NCI-H748 (cell line): ENCODE results near the gene NUDT4.

ENCODE experiments used
- DNase-seq: peaks from one replicate; lab custom pipeline; 2025; ENCODE audit not compliant: unreplicated experiment; lab: John Stamatoyannopoulos, UW

Gene NUDT4

DNA sequence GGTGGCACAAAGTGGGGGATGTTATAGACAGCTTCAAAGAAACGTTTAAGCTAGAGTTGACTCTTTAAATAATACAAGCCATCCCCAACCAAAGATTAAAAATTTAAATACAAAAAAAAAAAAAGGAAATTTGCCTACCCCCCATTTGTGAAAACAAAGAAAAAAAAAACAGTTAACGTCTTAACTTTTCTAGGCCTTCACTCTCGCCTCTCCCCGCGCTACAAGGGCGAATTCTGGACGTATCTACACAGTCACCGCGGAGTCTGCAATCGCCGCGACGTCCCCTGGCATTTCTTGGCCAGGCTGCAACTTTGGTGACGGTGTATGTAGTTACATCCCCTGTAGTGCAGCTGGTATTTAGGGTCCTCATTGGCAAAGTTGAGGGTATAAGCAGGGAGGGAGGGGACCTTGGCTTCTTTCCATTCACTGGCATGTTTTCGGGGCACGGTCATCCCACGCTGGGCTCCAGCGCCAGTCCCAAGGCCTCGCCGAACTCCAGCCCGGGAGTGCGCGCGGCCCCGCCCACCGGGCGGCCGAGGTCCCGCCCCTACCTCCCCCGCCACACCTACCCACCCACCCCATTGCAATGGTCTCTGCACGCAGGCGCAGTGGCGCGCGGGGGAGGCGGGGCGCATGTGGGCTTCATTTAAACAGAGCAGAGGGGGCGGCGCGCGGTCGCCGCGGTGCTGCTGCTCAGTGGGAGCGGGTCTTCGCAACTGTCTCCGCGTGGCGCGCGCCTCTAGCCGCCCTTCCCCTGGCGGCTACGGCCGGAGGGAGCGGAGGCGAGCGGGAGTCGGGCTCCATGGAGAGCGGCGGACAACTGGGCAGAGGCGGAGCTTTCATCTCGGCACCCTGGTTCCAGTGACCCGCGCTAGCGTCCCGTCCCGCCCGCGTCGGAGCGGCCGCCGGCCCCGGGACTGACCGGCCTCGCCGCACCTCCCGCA lies at the start of gene NUDT4:
Gene NUDT4, plus strand, starts transcription at position 674 of the 944 bp plus-strand sequence. CDS start 398 bp downstream, outside the sequence.
- peak; percentile 96 for DNase-seq

DNA sequence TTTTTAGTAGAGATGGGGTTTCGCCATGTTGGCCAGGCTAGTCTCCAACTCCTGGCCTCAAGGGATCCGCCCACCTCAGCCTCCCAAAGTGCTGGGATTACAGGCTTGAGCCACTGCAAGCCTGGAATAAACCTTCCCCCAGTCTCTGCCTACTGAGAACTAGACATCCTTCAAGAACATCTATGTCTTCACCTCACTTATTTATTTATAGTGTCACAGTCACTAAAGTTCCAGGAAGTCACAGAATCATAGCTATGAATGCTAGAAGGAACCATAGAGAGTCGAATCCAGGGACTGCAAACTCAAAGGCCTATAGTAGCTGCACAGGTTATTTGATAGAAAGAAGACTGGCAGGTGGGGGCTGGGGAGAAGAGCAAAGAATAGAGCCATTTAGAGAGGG lies 44.7 kb upstream of the NUDT4 start:
- no peak for DNase-seq

DNA sequence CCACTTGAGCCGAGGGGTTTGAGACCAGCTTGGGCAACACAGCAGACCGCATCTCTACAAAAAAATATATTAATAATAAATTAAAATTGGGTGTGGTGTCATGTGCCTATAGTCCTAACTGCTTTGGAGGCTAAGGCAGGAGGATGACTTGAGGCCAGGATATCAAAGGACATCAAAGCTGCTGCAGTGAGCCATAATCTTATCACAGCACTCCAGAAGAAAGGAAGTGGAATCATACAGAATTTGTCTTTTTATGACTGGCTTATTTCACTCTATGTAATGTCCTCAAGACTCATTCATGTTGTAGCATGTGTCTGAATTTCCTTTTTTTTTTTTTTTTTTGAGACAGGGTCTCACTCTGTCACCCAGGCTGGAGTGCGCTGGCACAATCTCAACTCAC lies 43.9 kb upstream of the NUDT4 start:
- DNase-seq, result no peak

DNA sequence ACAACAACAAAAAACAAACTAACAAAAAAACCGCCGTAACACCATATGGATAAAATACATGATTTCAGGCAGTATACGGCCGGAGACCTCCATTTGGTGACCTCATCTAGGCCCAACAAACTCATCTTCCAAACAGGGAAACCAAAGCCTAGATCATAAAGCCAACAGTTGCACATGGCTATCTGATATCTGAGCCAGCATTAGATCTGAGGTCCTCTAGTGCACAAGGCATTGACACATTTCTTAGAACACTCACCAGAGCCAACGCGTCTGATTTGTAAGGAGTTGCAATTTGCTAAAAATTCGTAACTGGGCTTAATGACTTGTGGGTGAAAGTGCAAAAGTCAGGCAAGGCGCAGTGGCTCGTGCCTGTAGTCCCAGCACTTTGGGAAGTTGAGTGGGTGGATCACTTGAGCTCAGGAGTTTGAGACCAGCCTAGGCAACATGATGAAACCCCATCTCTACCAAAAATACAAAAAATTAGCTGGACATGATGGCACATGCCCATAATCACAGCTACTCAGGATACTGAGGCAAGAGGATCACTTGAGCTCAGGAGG lies 42.0 kb upstream of the NUDT4 start:
- DNase-seq, result no peak

DNA sequence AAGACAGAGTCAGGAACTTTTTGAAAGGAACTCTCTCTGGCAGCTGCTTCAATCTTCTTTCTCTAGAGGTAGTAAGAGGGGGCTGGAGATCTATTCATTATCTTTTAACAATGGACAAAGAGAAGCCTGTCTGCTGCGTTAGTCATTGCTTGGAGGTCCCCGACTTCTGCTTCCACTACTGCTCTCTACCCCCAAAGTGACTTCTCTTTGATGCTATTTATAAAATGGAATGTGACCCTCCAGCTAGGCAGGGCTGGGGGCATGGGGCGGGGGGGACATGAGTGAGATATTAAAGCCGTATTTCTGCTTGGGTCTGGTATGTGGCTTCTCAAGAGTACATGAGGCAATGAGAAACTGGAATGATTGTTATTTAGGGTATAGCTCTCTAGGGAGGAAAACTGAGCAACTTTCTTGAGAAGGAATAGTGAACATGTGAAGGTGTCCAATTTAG lies 41.4 kb upstream of the NUDT4 start:
- no peak for DNase-seq

DNA sequence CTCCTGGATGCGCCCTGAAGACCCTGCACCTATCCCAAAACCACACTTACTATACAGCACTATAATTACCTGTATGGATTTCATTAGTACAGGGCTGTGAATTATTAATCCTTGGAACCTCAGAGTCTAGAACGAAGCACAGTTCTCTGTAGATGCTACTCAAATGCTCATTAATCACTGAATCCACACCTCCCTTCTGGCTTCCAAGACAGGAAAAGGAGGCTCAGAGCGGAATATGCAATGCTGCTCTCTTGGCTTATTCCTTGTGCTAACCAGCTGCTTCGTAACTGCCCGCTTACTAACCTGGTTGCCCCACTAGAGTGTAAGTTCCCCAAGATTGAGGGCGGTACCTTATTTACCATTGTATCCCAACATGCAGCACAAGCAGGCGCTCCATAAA lies 39.1 kb upstream of the NUDT4 start:
- no peak for DNase-seq

DNA sequence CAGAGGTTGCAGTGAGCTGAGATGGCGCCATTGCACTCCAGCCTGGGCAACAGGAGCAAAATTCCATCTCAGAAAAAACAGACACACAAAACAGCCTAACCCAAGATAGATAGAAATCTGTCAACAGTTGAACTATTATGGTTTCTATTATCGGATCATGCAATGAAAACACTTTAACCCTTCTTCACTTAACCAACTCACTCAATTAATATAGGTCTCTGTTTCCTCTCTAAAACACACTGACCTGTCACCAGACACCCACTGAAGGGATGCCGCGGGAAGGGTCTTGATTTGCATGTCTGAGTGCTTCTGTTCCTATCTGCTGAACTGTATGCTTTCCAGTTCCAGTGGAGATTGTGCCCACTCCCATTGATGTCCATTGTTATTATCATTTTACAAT lies 38.0 kb upstream of the NUDT4 start:
- DNase-seq, result no peak

DNA sequence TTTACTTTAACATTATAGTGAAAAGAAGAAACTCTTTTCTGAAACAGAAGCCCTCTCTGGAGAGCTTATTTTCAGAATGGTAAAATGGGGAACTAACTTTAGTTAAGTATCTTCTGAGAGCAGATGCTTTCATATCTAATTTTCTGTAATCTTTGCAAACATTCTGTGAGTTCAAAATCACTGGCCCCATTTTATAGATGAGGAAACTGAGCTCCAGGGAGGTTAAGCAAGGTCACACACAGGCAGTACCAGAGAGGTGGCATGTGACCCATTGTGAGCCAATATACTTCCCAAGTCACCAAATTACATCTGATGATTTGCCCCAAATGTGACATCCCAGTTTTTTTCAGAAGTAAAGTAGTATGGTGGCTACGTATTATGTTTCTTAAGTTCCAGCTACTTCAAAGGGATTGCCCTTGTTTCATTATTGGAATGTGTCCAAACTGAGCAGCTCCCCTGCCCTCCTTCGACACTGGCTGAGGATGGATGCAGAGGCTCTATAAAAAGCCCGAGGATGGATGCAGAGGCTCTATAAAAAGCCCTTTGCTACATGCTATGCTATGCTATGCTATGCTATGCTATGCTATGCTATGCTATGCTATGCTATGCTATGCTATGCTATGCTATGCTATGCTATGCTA lies 36.2 kb upstream of the NUDT4 start:
- no peak for DNase-seq

DNA sequence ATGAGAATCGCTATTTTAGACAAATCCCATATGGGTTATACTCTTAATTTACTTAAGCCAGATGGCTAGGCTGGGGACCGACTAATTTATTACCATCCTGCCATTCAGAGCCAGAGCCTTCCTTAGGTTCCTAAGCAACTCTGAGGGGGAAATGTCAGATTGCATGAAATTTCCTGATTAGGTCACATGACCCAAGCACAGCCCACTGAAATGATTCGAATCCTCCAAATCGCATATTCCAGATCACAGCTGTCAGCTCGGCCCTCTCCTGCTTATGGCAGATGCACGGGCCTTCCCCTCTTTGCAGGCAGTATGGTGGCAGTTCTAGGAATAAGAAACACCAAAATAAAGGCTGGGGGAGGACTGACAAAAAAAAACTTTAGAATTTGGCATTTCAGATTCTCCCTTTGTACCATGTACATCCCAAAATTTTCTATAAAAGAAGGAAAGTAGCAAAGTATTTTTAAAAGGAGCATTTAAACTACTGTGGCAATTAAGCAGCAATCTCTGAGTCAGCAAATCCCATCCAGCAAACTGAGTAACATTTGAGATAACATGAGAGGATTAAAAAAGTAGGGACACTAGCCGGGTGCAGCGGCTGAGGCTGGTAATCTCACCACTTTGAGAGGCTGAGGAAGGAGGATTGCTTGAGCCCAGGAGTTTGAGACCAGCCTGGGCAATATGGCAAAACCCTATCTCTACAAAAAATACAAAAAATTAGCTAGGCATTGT lies 30.5 kb upstream of the NUDT4 start:
- no peak for DNase-seq

DNA sequence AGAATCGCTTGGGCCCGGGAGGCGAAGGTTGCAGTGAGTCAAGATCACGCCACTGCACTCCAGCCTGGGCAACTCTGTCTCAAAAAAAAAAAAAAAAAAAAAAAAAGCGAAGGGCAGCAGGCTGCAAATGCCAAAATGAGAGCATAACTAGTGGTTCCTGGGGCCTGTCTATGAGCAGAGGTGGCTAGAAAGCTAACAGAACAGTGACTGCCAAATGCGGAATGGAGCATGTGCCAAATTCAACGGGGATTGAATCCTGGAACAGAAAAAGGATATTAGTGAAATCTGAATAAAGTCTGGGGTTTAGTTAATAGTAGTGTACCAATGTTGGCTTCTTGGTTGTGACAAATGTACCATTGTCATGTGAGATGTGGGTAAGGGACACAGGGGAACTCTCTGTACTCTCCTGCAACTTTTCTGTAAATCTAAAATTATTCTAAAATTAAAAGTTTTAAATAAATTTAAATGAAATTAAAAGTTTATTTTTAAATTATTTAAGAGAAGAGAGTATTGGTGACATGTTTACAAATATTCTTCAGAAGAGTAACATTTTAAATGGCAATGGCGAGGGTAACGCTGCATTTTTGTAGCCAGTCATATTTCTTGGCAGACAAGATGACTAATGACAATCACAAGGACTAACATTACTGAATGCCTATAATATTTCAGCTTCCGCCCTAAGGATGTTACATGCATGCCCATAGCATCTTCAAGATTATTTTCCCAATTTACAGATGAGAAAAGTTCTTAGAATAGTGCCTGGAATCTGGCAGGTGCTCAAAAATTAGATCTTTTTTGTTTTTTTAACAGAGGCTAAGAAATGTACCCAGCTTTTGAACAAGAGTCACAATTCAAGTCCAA lies 28.9 kb upstream of the NUDT4 start:
- no peak for DNase-seq

DNA sequence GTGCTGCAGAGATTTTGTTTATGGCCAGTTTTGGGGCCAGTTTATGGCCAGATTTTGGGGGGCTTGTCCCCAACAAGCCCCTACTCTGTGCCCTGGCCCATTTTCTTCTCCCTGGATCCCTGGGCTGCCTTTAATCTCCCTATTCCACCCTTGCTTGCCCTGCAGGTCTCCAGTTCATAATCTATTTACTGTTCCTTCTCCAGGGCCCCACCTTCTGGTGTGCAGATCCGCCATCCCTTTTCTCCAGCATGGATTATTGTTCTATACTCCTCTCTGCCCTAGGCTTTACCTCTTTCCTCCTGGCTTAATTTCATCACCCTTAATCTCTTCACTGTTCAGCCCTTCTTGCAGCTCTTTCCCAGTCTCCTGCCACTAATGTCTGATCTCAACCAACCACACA lies 26.0 kb upstream of the NUDT4 start:
- DNase-seq, result no peak

DNA sequence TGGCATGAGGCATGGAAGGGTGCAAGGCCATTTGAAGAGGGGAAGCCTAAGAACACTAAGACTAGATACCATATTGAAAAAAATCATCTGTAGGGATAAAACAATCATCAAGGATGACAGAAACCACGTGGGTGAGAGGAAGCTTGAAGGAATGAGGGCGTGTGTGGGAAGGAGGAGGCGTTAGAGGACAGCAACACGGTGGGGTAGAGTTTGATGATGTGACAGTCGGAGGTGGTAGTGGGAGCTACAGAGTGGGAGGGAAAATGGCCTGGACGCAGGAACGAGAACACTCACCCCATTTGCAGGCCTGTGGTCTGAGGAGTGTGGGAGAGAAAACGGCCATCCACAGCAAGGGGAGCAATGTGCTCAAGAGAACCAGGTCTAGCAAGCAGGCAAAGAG lies 25.4 kb upstream of the NUDT4 start:
- DNase-seq, result no peak

DNA sequence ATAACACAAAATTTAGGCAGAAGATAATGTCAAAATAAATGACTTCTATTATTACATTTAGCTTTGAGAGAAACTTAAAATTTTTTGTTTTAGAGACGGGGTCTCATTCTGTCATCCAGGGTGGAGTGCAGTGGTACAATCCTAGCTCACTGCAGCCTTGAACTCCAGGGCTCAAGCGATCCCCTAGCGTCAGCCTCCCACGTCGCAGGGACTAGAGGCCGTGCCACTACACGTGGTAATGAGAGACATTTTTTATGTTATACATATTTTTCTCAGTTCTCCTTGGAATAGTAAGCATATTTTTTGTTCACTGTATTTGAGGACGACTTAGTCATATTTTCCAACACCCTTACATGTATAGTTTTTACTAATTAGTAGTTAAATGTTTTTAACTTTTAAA lies 21.5 kb upstream of the NUDT4 start:
- no peak for DNase-seq

DNA sequence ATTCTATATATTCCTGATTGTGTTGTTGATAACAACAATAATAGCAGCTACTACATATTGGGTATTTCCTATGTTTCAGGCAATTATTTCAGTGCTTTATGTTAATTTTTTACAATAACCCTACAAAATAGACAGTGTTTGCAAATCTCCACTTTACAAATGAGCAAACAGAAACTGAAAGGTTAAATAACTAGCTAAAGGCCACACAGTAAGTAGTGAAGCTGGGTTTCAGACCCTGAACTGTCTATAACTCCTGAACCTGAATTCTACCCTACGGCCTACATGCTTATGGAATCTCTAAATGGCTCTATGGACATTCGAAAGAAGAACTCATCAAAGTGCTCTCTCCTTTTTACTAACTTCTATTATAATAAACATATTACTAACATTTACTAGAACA lies 19.7 kb upstream of the NUDT4 start:
- DNase-seq, result no peak

DNA sequence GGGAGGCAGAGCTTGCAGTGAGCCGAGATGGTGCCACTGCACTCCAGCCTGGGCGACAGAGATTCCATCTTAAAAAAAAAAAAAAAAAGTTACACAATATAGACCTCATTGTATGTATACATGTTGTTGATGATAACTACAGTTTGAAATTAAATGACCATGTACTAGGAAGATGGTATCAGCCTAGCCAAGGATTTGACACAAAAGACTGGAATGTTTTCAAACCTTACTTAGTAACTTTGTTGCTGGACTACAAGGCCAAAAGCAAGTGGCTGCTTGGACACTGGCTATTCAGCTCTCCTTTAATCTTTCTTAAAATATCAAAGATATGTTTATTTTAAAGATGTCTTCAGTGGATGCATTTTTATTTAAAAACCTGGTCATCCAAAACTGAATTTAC lies 18.9 kb upstream of the NUDT4 start:
- no peak for DNase-seq

DNA sequence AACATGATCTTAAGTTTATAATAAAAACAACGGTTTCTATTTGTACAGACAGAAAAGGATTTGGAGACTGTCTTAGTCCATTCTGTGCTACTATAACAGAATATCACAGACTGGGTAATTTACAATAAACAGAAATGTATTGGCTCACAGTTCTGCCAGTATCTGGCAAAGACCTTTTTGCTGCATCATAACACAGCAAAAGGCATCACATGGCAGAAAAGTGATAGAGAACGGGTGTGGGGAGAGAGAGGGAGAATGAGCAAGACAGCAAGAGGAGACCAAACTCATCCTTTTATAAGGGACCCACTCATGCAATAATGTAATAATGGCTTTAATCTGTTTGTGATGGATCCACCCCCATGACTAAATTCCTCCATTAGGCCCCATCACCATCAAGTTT lies 17.0 kb upstream of the NUDT4 start:
- DNase-seq, result no peak

DNA sequence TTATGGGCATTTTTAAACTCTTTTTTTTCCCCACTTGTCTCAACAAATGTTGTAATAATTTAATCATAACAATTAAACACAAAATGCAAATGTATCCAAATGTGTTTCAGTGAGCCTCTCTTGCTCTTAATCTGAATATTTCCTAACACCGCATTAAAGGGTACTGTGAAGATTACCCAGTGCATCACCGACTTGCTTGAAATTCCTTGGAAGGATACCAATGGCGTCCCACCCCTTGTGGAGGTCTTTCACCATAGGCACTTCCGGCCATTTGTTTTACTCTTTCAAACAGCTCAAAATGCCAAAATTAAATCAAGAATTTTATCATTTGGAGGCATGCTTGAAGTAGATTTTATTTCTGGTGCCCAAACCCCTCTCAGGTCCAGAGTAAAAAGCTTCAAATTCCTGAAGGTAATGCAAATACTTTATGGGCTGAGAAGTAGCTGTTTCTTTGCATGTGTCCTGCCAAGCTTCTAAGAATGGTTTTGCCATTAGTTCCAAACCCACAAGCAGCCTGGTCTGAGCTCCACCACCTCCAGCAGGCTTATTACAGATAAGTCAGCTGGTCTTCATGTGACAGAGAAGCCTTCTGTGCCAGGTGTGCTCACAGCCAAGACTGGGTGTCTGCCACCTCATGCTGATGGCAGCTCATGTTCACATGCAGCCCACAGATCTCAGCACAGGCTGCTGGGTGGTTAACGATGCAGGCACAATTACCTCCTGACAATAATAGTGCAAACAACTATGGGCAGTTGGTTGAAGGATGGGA lies 16.4 kb upstream of the NUDT4 start:
- peak; percentile 4 for DNase-seq

DNA sequence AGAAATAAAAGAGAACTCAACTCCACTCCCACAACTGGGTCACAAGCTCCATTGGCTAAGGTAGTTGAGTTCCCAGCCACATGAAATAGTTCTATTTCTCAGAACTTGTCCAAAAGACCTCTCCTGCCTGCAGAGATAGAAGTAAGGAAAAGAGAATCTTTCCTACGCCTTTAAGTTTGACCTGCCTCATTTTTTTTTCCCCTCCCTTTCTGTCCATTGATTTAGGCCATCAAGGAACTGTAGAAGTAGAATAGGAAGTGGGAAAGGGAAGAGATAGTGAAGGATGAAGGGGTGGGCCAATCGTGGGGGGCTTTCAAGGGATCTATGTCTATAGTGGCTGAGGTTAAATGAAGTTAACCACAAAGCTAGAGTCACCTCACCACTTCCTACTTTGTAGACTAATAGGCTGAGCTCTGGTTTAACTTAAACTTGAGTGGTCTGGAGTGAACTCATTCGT lies 13.9 kb upstream of the NUDT4 start:
- DNase-seq, result no peak

DNA sequence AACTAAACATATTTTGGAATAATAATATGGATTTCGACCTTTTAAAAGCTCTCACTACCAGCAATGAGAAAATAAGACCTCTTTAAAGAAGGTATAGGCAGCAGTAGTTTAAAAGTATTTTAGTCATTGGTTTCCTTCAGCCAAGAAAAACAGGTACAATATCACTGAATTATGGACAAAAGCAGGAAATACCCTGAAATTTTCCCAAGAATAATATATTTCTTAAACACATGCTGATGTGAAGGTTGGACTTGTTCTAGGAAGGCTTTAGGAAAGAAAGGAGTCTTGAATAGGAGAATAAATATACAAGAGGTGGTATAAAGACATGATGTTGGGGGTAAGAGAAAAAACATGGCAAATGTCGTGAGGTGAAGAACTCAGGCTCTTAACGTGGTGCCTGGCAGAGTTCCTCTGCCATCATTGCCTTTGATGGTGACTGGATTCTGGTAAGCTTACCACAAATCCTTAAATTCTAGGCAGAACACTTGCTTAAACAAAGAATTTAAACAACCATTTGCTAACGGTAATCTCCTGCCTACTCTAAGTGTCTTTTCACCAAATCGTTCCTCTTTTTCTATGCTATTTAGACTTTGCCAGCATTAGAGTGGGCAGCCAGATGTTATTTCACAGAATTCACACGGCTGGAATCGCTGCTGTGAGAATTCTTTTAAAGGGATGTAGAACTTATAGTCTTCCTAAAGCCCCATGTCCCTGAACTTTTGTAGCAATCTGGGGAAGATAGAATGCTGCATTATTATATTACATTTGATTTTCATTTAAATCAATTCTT lies 11.9 kb upstream of the NUDT4 start:
- DNase-seq, result no peak
